A673 (cell line): ENCODE data around the gene PRDM16. TPM values are rescaled to one million over a fixed set of nuclear protein-coding genes. Genes with fewer than 3 reads are reported as not detected.

Experiments used
- BruUV-seq: library from RNA; stranded (reverse); fragments of 400-500 nt; replicated peaks from 2 replicates; lab custom pipeline; 2021; lab: Mats Ljungman, UMichigan
- CTCF ChIA-PET: fragments of 300-600 bp; sonication (Branson Sonifier 250); formaldehyde crosslinking; loops from one replicate; lab custom pipeline; 2022; ENCODE audit warnings: antibody characterized with exemption; lab: Charles Lee
- POLR2A ChIA-PET: fragments of 300-600 bp; sonication (Branson Sonifier 250); formaldehyde crosslinking; loops from one replicate; lab custom pipeline; 2022; ENCODE audit warnings: antibody characterized with exemption; ENCODE audit not compliant: low non-redundant PET; lab: Charles Lee
- DNase-seq: peaks from one replicate; pipeline ENCODE4 v3.0.0-alpha.2; 2015; ENCODE audit warnings: low spot score
- H3K27ac ChIP-seq: fragments of 200-600 bp; sonication (generic); 2 replicates; pipeline ENCODE4 v1.5.1; 2016; ENCODE audit warnings: mixed run types, low read depth, mild to moderate bottlenecking, mixed read lengths, antibody characterized with exemption, low read length; ENCODE audit not compliant: poor library complexity, severe bottlenecking
- H3K27me3 ChIP-seq: fragments of 200-600 bp; sonication (generic); replicated peaks from 2 replicates; pipeline ENCODE4 v1.6.1; 2017; ENCODE audit warnings: mixed run types, low read depth, mild to moderate bottlenecking, mixed read lengths, antibody characterized with exemption, low read length; ENCODE audit not compliant: insufficient read depth, poor library complexity
- H3K36me3 ChIP-seq: fragments of 200-600 bp; sonication (generic); 2 replicates; pipeline ENCODE4 v1.6.1; 2016; ENCODE audit warnings: mixed run types, mild to moderate bottlenecking, mixed read lengths, antibody characterized with exemption, low read length; ENCODE audit not compliant: insufficient read depth, poor library complexity, severe bottlenecking
- H3K4me1 ChIP-seq: fragments of 200-600 bp; sonication (generic); 2 replicates; pipeline ENCODE4 v1.6.1; 2017; ENCODE audit warnings: mixed run types, mild to moderate bottlenecking, mixed read lengths, antibody characterized with exemption, low read length; ENCODE audit not compliant: insufficient read depth, poor library complexity, severe bottlenecking
- H3K4me3 ChIP-seq: fragments of 200-600 bp; sonication (generic); 2 replicates; pipeline ENCODE4 v1.5.1; 2016; ENCODE audit warnings: low read depth, mixed run types, mild to moderate bottlenecking, mixed read lengths, low read length; ENCODE audit not compliant: poor library complexity, severe bottlenecking
- H3K9me3 ChIP-seq: fragments of 200-600 bp; sonication (generic); 2 replicates; pipeline ENCODE4 v1.6.1; 2016; ENCODE audit warnings: mixed run types, low read depth, mild to moderate bottlenecking, mixed read lengths, antibody characterized with exemption, low read length; ENCODE audit not compliant: poor library complexity, severe bottlenecking
- EZH2 ChIP-seq: fragments of 200-600 bp; sonication (generic); IDR thresholded peaks from 2 replicates; pipeline ENCODE4 v1.6.1; 2017; ENCODE audit warnings: borderline replicate concordance, low read depth, mild to moderate bottlenecking, mixed read lengths, antibody characterized with exemption, low read length; ENCODE audit not compliant: poor library complexity, severe bottlenecking
- intact Hi-C: fragments of 100-400 bp; cut with micrococcal nuclease; formaldehyde crosslinking; loops from one replicate; pipeline ENCODE4 v1.10.0; 2022; ENCODE audit not compliant: unreplicated experiment
- total RNA-seq: library from RNA; stranded (reverse); gene quantifications from 2 replicates; pipeline ENCODE4 v1.2.3, GENCODE V29; 2021
- TF ChIP-seq, protein P1 (sequence below): fragments of 300-800, 200-600 bp; sonication (generic); conservative IDR thresholded peaks from 2 replicates; pipeline ENCODE4 v1.5.1; 2017; ENCODE audit warnings: low read depth, mild to moderate bottlenecking, antibody characterized with exemption, low read length, moderate library complexity, mixed read lengths

The PRDM16 gene
- total RNA-seq, 1 experiment from 2014 or later: 0.49 TPM

DNA sequence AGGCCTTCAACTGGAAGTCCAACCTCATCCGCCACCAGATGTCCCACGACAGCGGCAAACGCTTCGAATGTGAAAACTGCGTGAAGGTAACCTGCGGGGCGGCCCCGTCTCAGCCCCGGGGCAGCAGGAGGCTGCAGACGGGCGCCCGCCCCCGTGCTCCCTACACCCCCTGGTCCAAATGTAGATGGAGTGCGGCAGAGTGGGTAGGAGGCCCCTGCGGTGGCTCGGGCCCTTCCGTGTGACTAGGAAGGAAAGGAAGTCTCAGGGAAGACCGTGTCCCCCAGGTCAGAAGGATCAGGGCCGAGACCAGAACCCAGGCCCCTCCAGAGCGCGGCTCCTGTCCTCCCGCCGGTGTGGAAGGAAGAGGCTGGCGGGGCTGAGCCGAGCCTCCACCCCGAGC lies 335.8 kb downstream of the PRDM16 start:
- H3K27me3 ChIP-seq: peaks cover under 1% of the 10 kb centered on the region
- no peaks in the 10 kb centered on the region for H3K36me3 ChIP-seq
- no peaks in the 10 kb centered on the region for H3K4me1 ChIP-seq
- intact Hi-C loops: no loop called here
- H3K4me3 ChIP-seq: no peak overlapping the region
- TF ChIP-seq EZH2: no peak
- TF ChIP-seq, protein P1, sequence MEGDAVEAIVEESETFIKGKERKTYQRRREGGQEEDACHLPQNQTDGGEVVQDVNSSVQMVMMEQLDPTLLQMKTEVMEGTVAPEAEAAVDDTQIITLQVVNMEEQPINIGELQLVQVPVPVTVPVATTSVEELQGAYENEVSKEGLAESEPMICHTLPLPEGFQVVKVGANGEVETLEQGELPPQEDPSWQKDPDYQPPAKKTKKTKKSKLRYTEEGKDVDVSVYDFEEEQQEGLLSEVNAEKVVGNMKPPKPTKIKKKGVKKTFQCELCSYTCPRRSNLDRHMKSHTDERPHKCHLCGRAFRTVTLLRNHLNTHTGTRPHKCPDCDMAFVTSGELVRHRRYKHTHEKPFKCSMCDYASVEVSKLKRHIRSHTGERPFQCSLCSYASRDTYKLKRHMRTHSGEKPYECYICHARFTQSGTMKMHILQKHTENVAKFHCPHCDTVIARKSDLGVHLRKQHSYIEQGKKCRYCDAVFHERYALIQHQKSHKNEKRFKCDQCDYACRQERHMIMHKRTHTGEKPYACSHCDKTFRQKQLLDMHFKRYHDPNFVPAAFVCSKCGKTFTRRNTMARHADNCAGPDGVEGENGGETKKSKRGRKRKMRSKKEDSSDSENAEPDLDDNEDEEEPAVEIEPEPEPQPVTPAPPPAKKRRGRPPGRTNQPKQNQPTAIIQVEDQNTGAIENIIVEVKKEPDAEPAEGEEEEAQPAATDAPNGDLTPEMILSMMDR: no peak
- BruUV-seq: no TSS peak
- CTCF ChIA-PET: no interaction called here
- no peak overlapping the region for H3K27ac ChIP-seq
- POLR2A ChIA-PET: no interaction called here
- H3K9me3 ChIP-seq: no peaks in the 10 kb centered on the region
- no peak for DNase-seq

DNA sequence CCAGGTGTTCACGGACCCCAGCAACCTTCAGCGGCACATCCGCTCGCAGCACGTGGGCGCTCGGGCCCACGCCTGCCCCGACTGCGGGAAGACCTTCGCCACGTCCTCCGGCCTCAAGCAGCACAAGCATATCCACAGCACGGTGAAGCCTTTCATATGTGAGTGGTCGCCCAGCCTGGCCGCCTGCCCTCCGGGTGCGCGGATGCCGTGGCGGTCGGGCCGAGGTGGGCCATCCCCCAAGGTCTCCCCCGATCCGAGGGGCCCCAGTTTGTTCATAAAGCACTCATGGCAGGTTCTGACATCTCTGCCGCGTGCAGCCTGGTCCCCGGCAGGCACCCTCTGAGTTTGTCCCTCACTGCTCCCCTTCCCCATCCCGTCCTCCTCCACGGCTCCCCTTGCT lies 336.5 kb downstream of the PRDM16 start:
- no peak overlapping the region for H3K4me3 ChIP-seq
- DNase-seq: no peak
- no peaks in the 10 kb centered on the region for H3K36me3 ChIP-seq
- no peaks in the 10 kb centered on the region for H3K4me1 ChIP-seq
- intact Hi-C loops: no loop called here
- BruUV-seq: no TSS peak
- no peak overlapping the region for H3K27ac ChIP-seq
- POLR2A ChIA-PET: no interaction called here
- H3K27me3 ChIP-seq: no peaks in the 10 kb centered on the region
- TF ChIP-seq, protein P1: no peak
- no peak for TF ChIP-seq EZH2
- CTCF ChIA-PET: no interaction called here
- H3K9me3 ChIP-seq: no peaks in the 10 kb centered on the region

DNA sequence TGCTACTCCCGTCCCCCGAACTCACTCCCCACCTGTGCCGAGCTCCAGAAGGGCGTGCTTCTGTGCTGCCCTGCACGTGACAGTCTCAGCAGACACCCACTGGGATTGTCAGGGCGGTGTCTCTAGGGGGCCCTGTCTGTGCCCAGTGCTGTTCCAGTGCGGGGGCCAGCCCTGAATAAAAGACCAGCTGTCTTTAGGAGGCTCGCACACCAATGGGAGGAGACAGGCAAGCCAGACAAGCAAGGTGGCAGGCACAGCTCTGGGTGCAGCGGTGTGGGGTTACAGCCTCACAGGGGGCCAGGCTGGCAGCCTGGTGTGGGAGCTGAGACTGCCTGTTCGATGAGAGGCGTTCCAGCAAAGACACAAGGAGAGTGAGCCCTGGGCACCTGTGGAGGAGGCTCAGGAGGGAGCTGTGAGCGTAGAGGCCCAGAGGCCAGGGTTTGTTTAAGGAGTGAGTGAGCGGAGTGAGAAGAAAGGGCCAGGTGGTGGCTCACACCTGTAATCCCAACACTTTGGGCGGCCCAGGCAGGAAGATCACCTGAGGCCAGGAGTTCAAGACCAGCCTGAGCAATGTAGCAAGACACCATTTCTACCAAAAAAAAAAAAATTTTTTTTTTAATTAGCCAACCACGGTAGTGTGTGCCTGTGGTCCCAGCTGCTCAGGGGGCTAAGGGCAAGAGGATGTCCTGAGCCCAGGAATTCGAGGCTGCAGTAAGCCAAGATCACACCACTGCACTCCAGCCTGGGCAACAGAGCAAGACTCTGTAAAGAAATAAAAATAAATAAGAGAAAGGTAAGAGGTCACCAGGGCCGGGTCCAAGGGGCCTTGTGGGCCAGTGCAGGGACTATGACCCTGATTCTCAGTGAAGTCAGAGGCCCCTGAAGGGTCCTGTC lies 337.2 kb downstream of the PRDM16 start:
- CTCF ChIA-PET: interaction anchor here (0.5 to 0.7 kb wide), 2 partner anchors 989 to 992 kb away, joined by 3 to 6 read pairs; no protein-coding TSS in a partner anchor
- DNase-seq: no peak

More for the DNA sequence above, 337.2 kb downstream of the PRDM16 start:
- POLR2A ChIA-PET: no interaction called here
- Histone ChIP-seq H3K27ac (no peak overlapping the region), H3K4me3 (no peak overlapping the region), H3K4me1 (no peaks in the 10 kb centered on the region), H3K27me3 (no peaks in the 10 kb centered on the region), H3K36me3 (no peaks in the 10 kb centered on the region), H3K9me3 (no peaks in the 10 kb centered on the region)
- intact Hi-C loops: no loop called here
- no peak for TF ChIP-seq EZH2
- TF ChIP-seq, protein P1: no peak
- no TSS peak for BruUV-seq
